Right lobe of liver (tissue), 6 donors: ENCODE data around the gene RBSN. TPM values are rescaled to one million over a fixed set of nuclear protein-coding genes. Genes with fewer than 3 reads are reported as not detected.
A peak's percentile ranks its signal among the peaks of the same experiment; 100 is the strongest.

Experiments
- ATAC-seq, 4 donors: fragments of 200-7000 bp; cut with Tn5 transposase; one replicate each; pipeline ENCODE4 v1.9.1; 2020; ENCODE audit warnings: mild to moderate bottlenecking in 4 of 4, moderate library complexity in 4 of 4
- DNase-seq, 3 donors: peaks; one replicate each; pipeline ENCODE4 v3.0.0-alpha.2; 2020
- H3K27ac ChIP-seq, 3 donors: fragments of 200-600 bp; one replicate each; pipeline ENCODE4 v1.8.0; 2022
- H3K27me3 ChIP-seq, 2 donors: fragments of 200-600 bp; one replicate each; pipeline ENCODE4 v1.8.0; 2022
- H3K36me3 ChIP-seq, 4 donors: fragments of 200-600 bp; sonication (generic) in 1 of 4; one replicate each; pipeline versions ENCODE4 v1.5.1 to v1.8.0; 2017 to 2022; ENCODE audit warnings: control low read depth in 1 of 4
- H3K4me1 ChIP-seq, 4 donors: fragments of 200-600 bp; sonication (generic) in 1 of 4; one replicate each; pipeline versions ENCODE4 v1.5.1 to v1.8.0; 2017 to 2022; ENCODE audit warnings: control low read depth in 1 of 4
- H3K4me3 ChIP-seq, 3 donors: fragments of 200-600 bp; one replicate each; pipeline ENCODE4 v1.8.0; 2022
- H3K9me3 ChIP-seq, 4 donors: fragments of 200-600 bp; sonication (generic) in 1 of 4; one replicate each; pipeline versions ENCODE4 v1.5.1 to v1.8.0; 2017 to 2022; ENCODE audit warnings: control low read depth in 1 of 4
- CTCF ChIP-seq, 4 donors: fragments of 200-600 bp in 3 of 4; fragments of 450-650 bp in 1 of 4; IDR thresholded peaks; one replicate each; pipeline versions ENCODE4 v1.5.1 to v1.8.0; 2016 to 2022; ENCODE audit warnings: antibody characterized with exemption in 4 of 4, mild to moderate bottlenecking in 2 of 4
- POLR2A ChIP-seq: fragments of 450-650 bp; IDR thresholded peaks from one replicate; pipeline ENCODE4 v1.6.1; 2017; ENCODE audit warnings: antibody characterized with exemption, mild to moderate bottlenecking
- WGBS: methylation state at CpG from one replicate; pipeline ENCODE4 v1.1.6; 2018; ENCODE audit warnings: low coverage, low lambda C conversion rate; ENCODE audit not compliant: insufficient coverage; ENCODE audit errors: missing lambda C conversion rate; 5-methylcytosine and 5-hydroxymethylcytosine counted together
- intact Hi-C, 2 donors: fragments of 100-400 bp; cut with DNase I; formaldehyde crosslinking; loops; one replicate each; pipeline versions ENCODE4 v1.11.2 to v1.14.1; 2022
- total RNA-seq, 6 experiments: library from RNA; depleted of rRNA in 2 of 6; stranded (reverse); fragments of >200 nt in 2 of 6; fragmentation: NEBNext Ultra II Directional in 3 of 6; extraction: Animal tissue kit (Norgen Biotek cat#: 25700) in 3 of 6; gene quantifications; one replicate each; pipeline versions ENCODE4 v1.1.0 to v1.2.4, GENCODE V29; 2016 to 2023
- donor health status: DM: no; HTN: yes; CAD: no.
- donor health status: DM: no; HTN: no; CAD: no.
- donor health status: DM: no; HTN: no; CAD: no.
- donor health status: DM: no; HTN: yes; CAD: no.
- donor health status: DM: no; HTN: yes; CAD: no.

Gene RBSN
- total RNA-seq, 6 experiments from 2014 or later = 10.5 to 13.9 (median 11.5) TPM

- H3K4me3 ChIP-seq = no peak overlapping the region
- WGBS = 53% methylated on average over 3 of the region's 13 CpGs
- H3K27ac ChIP-seq = no peak overlapping the region
- ATAC-seq = peak in 1 of 4 donors; percentile 54
- TF ChIP-seq POLR2A = no peak
- TF ChIP-seq CTCF (IDR thresholded peaks at IDR 0.05) = no peak
- H3K27me3 ChIP-seq = no peaks in the 10 kb centered on the region
- no peaks in the 10 kb centered on the region for H3K4me1 ChIP-seq
- H3K36me3 ChIP-seq = peaks cover 11 to 68% (median 35%) of the 10 kb centered on the region in 4 donors
- no peak for DNase-seq
- intact Hi-C loops = no loop called here
- no peaks in the 10 kb centered on the region for H3K9me3 ChIP-seq
These were observed 16.8 kb downstream of the RBSN start for GRCh38 chr3:15081960-15082664.

- Histone ChIP-seq H3K36me3 (peaks cover 11 to 78% (median 47%) of the 10 kb centered on the region in 4 donors), H3K4me1 (no peaks in the 10 kb centered on the region)
- 73% methylated on average over 3 of the region's 3 CpGs for WGBS
These were observed 19.9 kb downstream of the RBSN start for GRCh38 chr3:15079091-15079490.

GRCh38 chr3:15074500-15074899, 24.4 kb downstream of the RBSN start:
- peak in 1 of 4 donors; percentile 32 for ATAC-seq
- intact Hi-C loops = no loop called here
- H3K4me3 ChIP-seq = no peak overlapping the region
- no CpG with 5 or more reads among the region's 19 CpGs for WGBS
- TF ChIP-seq POLR2A = no peak
- no peak for TF ChIP-seq CTCF (IDR thresholded peaks at IDR 0.05)
- H3K36me3 ChIP-seq = peaks cover 7 to 60% (median 31%) of the 10 kb centered on the region in 4 donors
- H3K27ac ChIP-seq = no peak overlapping the region
- no peak for DNase-seq
- no peaks in the 10 kb centered on the region for H3K9me3 ChIP-seq
- no peaks in the 10 kb centered on the region for H3K27me3 ChIP-seq
- H3K4me1 ChIP-seq = no peaks in the 10 kb centered on the region

More at GRCh38 chr3:15079091-15079490, 19.9 kb downstream of the RBSN start:
- DNase-seq (no peak), ATAC-seq (peak in 2 of 4 donors; percentile 25 to 38)
- intact Hi-C loops = no loop called here
- no peak for TF ChIP-seq POLR2A
- TF ChIP-seq CTCF (IDR thresholded peaks at IDR 0.05) = no peak
- H3K4me3 ChIP-seq = no peak overlapping the region
- no peaks in the 10 kb centered on the region for H3K27me3 ChIP-seq
- H3K9me3 ChIP-seq = no peaks in the 10 kb centered on the region
- no peak overlapping the region for H3K27ac ChIP-seq

- Histone ChIP-seq H3K4me1 (no peaks in the 10 kb centered on the region), H3K36me3 (peaks cover 0 to 40% (median 18%) of the 10 kb centered on the region in 4 donors), H3K9me3 (no peaks in the 10 kb centered on the region), H3K27me3 (no peaks in the 10 kb centered on the region), H3K27ac (no peak overlapping the region), H3K4me3 (no peak overlapping the region)
- 93% methylated on average over 2 of the region's 2 CpGs for WGBS
- no peak for ATAC-seq
- DNase-seq = no peak
- no peak for TF ChIP-seq POLR2A
- TF ChIP-seq CTCF (IDR thresholded peaks at IDR 0.05) = no peak
- intact Hi-C loops = no loop called here
These were observed 27.2 kb downstream of the RBSN start for GRCh38 chr3:15071699-15072098.
